PC-9 (cell line): ENCODE measurements around the gene IL1RAP. TPM values are rescaled to one million over a fixed set of nuclear protein-coding genes. Genes with fewer than 3 reads are reported as not detected.

Source experiments
- BruUV-seq: library from RNA; stranded (reverse); fragments of 400-500 nt; replicated peaks from 2 replicates; lab custom pipeline; 2021; lab: Mats Ljungman, UMichigan
- CTCF ChIA-PET: fragments of 300-600 bp; sonication (Branson Sonifier 250); formaldehyde crosslinking; loops from one replicate; lab custom pipeline; 2022; ENCODE audit warnings: antibody characterized with exemption; lab: Charles Lee
- POLR2A ChIA-PET: fragments of 300-600 bp; sonication (Branson Sonifier 250); formaldehyde crosslinking; loops from one replicate; lab custom pipeline; 2022; ENCODE audit warnings: antibody characterized with exemption; ENCODE audit not compliant: unreplicated experiment; lab: Charles Lee
- DNase-seq, 2 experiments: peaks; one replicate each; pipeline versions ENCODE4 v3.0.0 to v3.0.0-alpha.2; 2015 to 2022; ENCODE audit warnings: mixed read lengths in 1 of 2
- H2AFZ ChIP-seq: fragments of 200-600 bp; sonication (generic); 2 replicates; pipeline ENCODE4 v1.8.1; 2017; ENCODE audit warnings: antibody characterized with exemption
- H3F3A ChIP-seq: fragments of 200-600 bp; sonication (generic); 2 replicates; pipeline ENCODE4 v1.8.1; 2017; ENCODE audit warnings: antibody characterized with exemption, mild to moderate bottlenecking, low read depth; ENCODE audit not compliant: insufficient read depth
- H3K27ac ChIP-seq: fragments of 200-600 bp; sonication (generic); 2 replicates; pipeline ENCODE4 v1.6.1; 2016; ENCODE audit warnings: mixed run types
- H3K27me3 ChIP-seq: fragments of 200-600 bp; sonication (generic); 2 replicates; pipeline ENCODE4 v1.6.1; 2016; ENCODE audit warnings: low read depth, mixed run types; ENCODE audit not compliant: insufficient read depth
- H3K36me3 ChIP-seq: fragments of 200-600 bp; sonication (generic); 2 replicates; pipeline ENCODE4 v1.6.1; 2016; ENCODE audit warnings: low read depth, mixed run types
- H3K4me1 ChIP-seq: fragments of 200-600 bp; sonication (generic); replicated peaks from 2 replicates; pipeline ENCODE4 v1.6.1; 2016; ENCODE audit warnings: mixed run types; ENCODE audit not compliant: insufficient read depth
- H3K4me2 ChIP-seq: fragments of 200-600 bp; sonication (generic); 2 replicates; pipeline ENCODE4 v1.6.1; 2017; ENCODE audit warnings: mixed run types
- H3K4me3 ChIP-seq: fragments of 200-600 bp; sonication (generic); 2 replicates; pipeline ENCODE4 v1.6.1; 2016; ENCODE audit warnings: mixed run types
- H3K79me2 ChIP-seq: fragments of 200-600 bp; sonication (generic); 2 replicates; pipeline ENCODE4 v1.6.1; 2017; ENCODE audit warnings: low read depth, mixed run types
- H3K9me2 ChIP-seq: fragments of 200-600 bp; sonication (generic); 2 replicates; pipeline ENCODE4 v1.8.1; 2017; ENCODE audit warnings: mild to moderate bottlenecking; ENCODE audit not compliant: insufficient read depth
- H3K9me3 ChIP-seq: fragments of 200-600 bp; sonication (generic); 2 replicates; pipeline ENCODE4 v1.8.1; 2016; ENCODE audit warnings: low read depth; ENCODE audit not compliant: insufficient read depth
- H4K20me1 ChIP-seq: fragments of 200-600 bp; sonication (generic); 2 replicates; pipeline ENCODE4 v1.8.1; 2017; ENCODE audit not compliant: insufficient read depth
- EZH2 ChIP-seq: fragments of 200-600 bp; sonication (generic); IDR thresholded peaks from 2 replicates; pipeline ENCODE4 v1.8.0; 2017; ENCODE audit warnings: antibody characterized with exemption, low read depth
- intact Hi-C: fragments of 100-400 bp; cut with micrococcal nuclease; formaldehyde crosslinking; loops from one replicate; pipeline ENCODE4 v1.10.0; 2022; ENCODE audit not compliant: unreplicated experiment
- total RNA-seq: library from RNA; stranded (reverse); gene quantifications from 2 replicates; pipeline ENCODE4 v1.2.3, GENCODE V29; 2021
- TF ChIP-seq, protein P1 (sequence below): fragments of 200-600 bp; sonication (generic); conservative IDR thresholded peaks from 2 replicates; pipeline ENCODE4 v1.6.1; 2017; ENCODE audit warnings: mixed run types, antibody characterized with exemption, mild to moderate bottlenecking, moderate library complexity

IL1RAP gene
- total RNA-seq, 1 experiment from 2014 or later = 13.3 TPM

DNA sequence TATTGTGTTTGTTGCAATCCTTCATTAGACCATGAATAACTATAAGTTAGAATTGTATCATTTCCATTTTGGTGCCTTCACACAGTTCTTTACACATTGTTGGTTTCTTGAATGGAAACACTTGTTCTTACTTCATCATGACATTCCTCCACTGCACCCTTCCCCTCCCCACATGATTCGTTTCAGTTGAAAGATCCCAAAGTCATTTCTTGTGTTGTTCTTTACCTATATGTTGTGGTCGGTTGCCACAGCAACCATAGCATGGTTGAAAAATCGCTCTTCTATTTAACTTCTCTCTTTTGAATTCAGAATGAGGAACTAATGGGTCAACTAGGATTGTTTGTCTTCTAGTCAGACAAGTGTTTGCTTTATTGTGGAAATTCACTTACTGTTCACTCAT, 103.3 kb downstream of the IL1RAP start:
- intact Hi-C loops = no loop called here
- CTCF ChIA-PET = no interaction called here
- DNase-seq = peak in 1 of 2 experiments; percentile 52
- no TSS peak for BruUV-seq
- no peaks in the 10 kb centered on the region for H3K27me3 ChIP-seq
- POLR2A ChIA-PET = interaction anchor here (0.6 kb wide), 1 partner anchor 81 kb away, joined by 4 read pairs; no protein-coding TSS in a partner anchor
- H3F3A ChIP-seq = no peaks in the 10 kb centered on the region
- H3K79me2 ChIP-seq = no peaks in the 10 kb centered on the region
- TF ChIP-seq EZH2 = no peak
- TF ChIP-seq, protein P1, sequence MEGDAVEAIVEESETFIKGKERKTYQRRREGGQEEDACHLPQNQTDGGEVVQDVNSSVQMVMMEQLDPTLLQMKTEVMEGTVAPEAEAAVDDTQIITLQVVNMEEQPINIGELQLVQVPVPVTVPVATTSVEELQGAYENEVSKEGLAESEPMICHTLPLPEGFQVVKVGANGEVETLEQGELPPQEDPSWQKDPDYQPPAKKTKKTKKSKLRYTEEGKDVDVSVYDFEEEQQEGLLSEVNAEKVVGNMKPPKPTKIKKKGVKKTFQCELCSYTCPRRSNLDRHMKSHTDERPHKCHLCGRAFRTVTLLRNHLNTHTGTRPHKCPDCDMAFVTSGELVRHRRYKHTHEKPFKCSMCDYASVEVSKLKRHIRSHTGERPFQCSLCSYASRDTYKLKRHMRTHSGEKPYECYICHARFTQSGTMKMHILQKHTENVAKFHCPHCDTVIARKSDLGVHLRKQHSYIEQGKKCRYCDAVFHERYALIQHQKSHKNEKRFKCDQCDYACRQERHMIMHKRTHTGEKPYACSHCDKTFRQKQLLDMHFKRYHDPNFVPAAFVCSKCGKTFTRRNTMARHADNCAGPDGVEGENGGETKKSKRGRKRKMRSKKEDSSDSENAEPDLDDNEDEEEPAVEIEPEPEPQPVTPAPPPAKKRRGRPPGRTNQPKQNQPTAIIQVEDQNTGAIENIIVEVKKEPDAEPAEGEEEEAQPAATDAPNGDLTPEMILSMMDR = no peak
- H3K4me3 ChIP-seq = no peak overlapping the region
- H3K36me3 ChIP-seq = no peaks in the 10 kb centered on the region
- no peak overlapping the region for H2AFZ ChIP-seq
- no peak overlapping the region for H3K4me2 ChIP-seq
- no peaks in the 10 kb centered on the region for H3K9me3 ChIP-seq
- H3K4me1 ChIP-seq = no peaks in the 10 kb centered on the region
- H3K9me2 ChIP-seq = no peaks in the 10 kb centered on the region; the same call in 1 of the 2 replicates
- H4K20me1 ChIP-seq = no peaks in the 10 kb centered on the region
- H3K27ac ChIP-seq = no peak overlapping the region

GRCh38 chr3:190618330-190619030, 104.6 kb downstream of the IL1RAP start:
- no peaks in the 10 kb centered on the region for H3K36me3 ChIP-seq
- POLR2A ChIA-PET = no interaction called here

GRCh38 chr3:190619353-190619752, 105.5 kb downstream of the IL1RAP start:
- ChIA-PET CTCF (no interaction called here), POLR2A (no interaction called here)
- Histone ChIP-seq H3F3A (no peaks in the 10 kb centered on the region), H3K9me3 (no peaks in the 10 kb centered on the region), H3K79me2 (no peaks in the 10 kb centered on the region), H3K4me3 (no peak overlapping the region), H3K4me2 (no peak overlapping the region), H3K36me3 (no peaks in the 10 kb centered on the region), H3K27ac (no peak overlapping the region), H2AFZ (no peak overlapping the region), H4K20me1 (no peaks in the 10 kb centered on the region), H3K4me1 (no peaks in the 10 kb centered on the region), H3K9me2 (no peaks in the 10 kb centered on the region), H3K27me3 (no peaks in the 10 kb centered on the region)
- TF ChIP-seq, protein P1 = no peak
- TF ChIP-seq EZH2 = no peak
- intact Hi-C loops = no loop called here
- DNase-seq = no peak
- BruUV-seq = no TSS peak

More at GRCh38 chr3:190618330-190619030, 104.6 kb downstream of the IL1RAP start:
- no peak overlapping the region for H3K4me3 ChIP-seq
- no peak overlapping the region for H3K27ac ChIP-seq
- H3K4me2 ChIP-seq = no peak overlapping the region
- no peaks in the 10 kb centered on the region for H4K20me1 ChIP-seq
- H3K9me3 ChIP-seq = no peaks in the 10 kb centered on the region
- intact Hi-C loops = no loop called here
- no peaks in the 10 kb centered on the region for H3K4me1 ChIP-seq
- no peak for DNase-seq
- no peak overlapping the region for H2AFZ ChIP-seq
- CTCF ChIA-PET = no interaction called here
- H3K79me2 ChIP-seq = no peaks in the 10 kb centered on the region
- no peak for TF ChIP-seq EZH2
- H3K9me2 ChIP-seq = no peaks in the 10 kb centered on the region
- H3K27me3 ChIP-seq = no peaks in the 10 kb centered on the region
- no TSS peak for BruUV-seq
- H3F3A ChIP-seq = no peaks in the 10 kb centered on the region
